ENCODE results near the gene IL23R. TPM values are rescaled to one million over a fixed set of nuclear protein-coding genes. Genes with fewer than 3 reads are reported as not detected.

IL23R gene
- total RNA-seq, 2 experiments from 2014 or later, result 0.08 to 0.14 TPM

GRCh38 chr1:67120855-67121619 is 45.2 kb upstream of the IL23R start:
- ChIA-PET CTCF (no interaction called here), POLR2A (no interaction called here)
- no peak for ATAC-seq (ENCODE audit: poor library complexity)
- H3K27me3 ChIP-seq (ENCODE audit: control insufficient read depth in 1 of 2, insufficient read depth in 2 of 2, low read length in 2 of 2), result no peaks in the 10 kb centered on the region
- peaks cover 2% of the 10 kb centered on the region for H3K4me1 ChIP-seq (ENCODE audit: insufficient read depth, low read length)
- no peak overlapping the region for H3K27ac ChIP-seq (ENCODE audit: low read depth in 1 of 2, low read length in 2 of 2)
- intact Hi-C loops (cut with DNase I, micrococcal nuclease), result no loop called here
- no peaks in the 10 kb centered on the region for H3K27me3 Mint-ChIP-seq
- DNase-seq, result no peak
- H3K4me1 Mint-ChIP-seq (ENCODE audit: low read depth), result peaks cover 12% of the 10 kb centered on the region
- no peaks in the 10 kb centered on the region for H3K36me3 Mint-ChIP-seq (ENCODE audit: low read depth)
- H3K36me3 ChIP-seq (ENCODE audit: insufficient read depth, low read length), result no peaks in the 10 kb centered on the region
- no peak overlapping the region for H3K4me3 Mint-ChIP-seq
- no peaks in the 10 kb centered on the region for H3K9me3 Mint-ChIP-seq
- H3K4me3 ChIP-seq (ENCODE audit: low read length), result no peak overlapping the region
- no peak for TF ChIP-seq CTCF (IDR thresholded peaks at IDR 0.05)
- H3K9me3 ChIP-seq (ENCODE audit: control insufficient read depth in 1 of 2, insufficient read depth in 1 of 2, low read length in 2 of 2), result no peaks in the 10 kb centered on the region
- no peak overlapping the region for H3K27ac Mint-ChIP-seq

GRCh38 chr1:67124455-67124854 is 41.8 kb upstream of the IL23R start:
- Mint-ChIP-seq H3K4me3 (no peak overlapping the region), H3K9me3 (no peaks in the 10 kb centered on the region), H3K36me3 (ENCODE audit: low read depth) (no peaks in the 10 kb centered on the region), H3K4me1 (ENCODE audit: low read depth) (no peaks in the 10 kb centered on the region), H3K27me3 (no peaks in the 10 kb centered on the region), H3K27ac (no peak overlapping the region)
- Histone ChIP-seq H3K27me3 (ENCODE audit: control insufficient read depth in 1 of 2, insufficient read depth in 2 of 2, low read length in 2 of 2) (no peaks in the 10 kb centered on the region), H3K4me3 (ENCODE audit: low read length) (no peak overlapping the region), H3K9me3 (ENCODE audit: control insufficient read depth in 1 of 2, insufficient read depth in 1 of 2, low read length in 2 of 2) (no peaks in the 10 kb centered on the region), H3K27ac (ENCODE audit: low read depth in 1 of 2, low read length in 2 of 2) (no peak overlapping the region), H3K36me3 (ENCODE audit: insufficient read depth, low read length) (no peaks in the 10 kb centered on the region), H3K4me1 (ENCODE audit: insufficient read depth, low read length) (no peaks in the 10 kb centered on the region)
- DNase-seq (no peak), ATAC-seq (ENCODE audit: poor library complexity) (no peak)
- ChIA-PET POLR2A (no interaction called here), CTCF (no interaction called here)
- intact Hi-C loops (cut with DNase I, micrococcal nuclease), result no loop called here
- no peak for TF ChIP-seq CTCF (IDR thresholded peaks at IDR 0.05)

GRCh38 chr1:67126111-67126746 is 40.0 kb upstream of the IL23R start:
- CTCF ChIA-PET, result interaction anchor here (1.3 kb wide), 1 partner anchor 13 kb away, joined by 4 read pairs; no protein-coding TSS in a partner anchor
- no peak for TF ChIP-seq CTCF (IDR thresholded peaks at IDR 0.05)
- H3K4me3 Mint-ChIP-seq, result no peak overlapping the region

More at GRCh38 chr1:67126111-67126746, 40.0 kb upstream of the IL23R start:
- H3K27me3 ChIP-seq (ENCODE audit: control insufficient read depth in 1 of 2, insufficient read depth in 2 of 2, low read length in 2 of 2), result no peaks in the 10 kb centered on the region
- H3K36me3 ChIP-seq (ENCODE audit: insufficient read depth, low read length), result no peaks in the 10 kb centered on the region
- H3K27ac Mint-ChIP-seq, result no peak overlapping the region
- no peaks in the 10 kb centered on the region for H3K4me1 ChIP-seq (ENCODE audit: insufficient read depth, low read length)
- intact Hi-C loops (cut with DNase I, micrococcal nuclease), result no loop called here
- POLR2A ChIA-PET, result interaction anchor here (0.7 kb wide), 1 partner anchor 558 kb away, joined by 3 read pairs; no protein-coding TSS in a partner anchor
- H3K36me3 Mint-ChIP-seq (ENCODE audit: low read depth), result no peaks in the 10 kb centered on the region
- no peak overlapping the region for H3K27ac ChIP-seq (ENCODE audit: low read depth in 1 of 2, low read length in 2 of 2)
- no peak overlapping the region for H3K4me3 ChIP-seq (ENCODE audit: low read length)
- DNase-seq (no peak), ATAC-seq (ENCODE audit: poor library complexity) (no peak)
- H3K27me3 Mint-ChIP-seq, result no peaks in the 10 kb centered on the region
- no peaks in the 10 kb centered on the region for H3K4me1 Mint-ChIP-seq (ENCODE audit: low read depth)
- no peaks in the 10 kb centered on the region for H3K9me3 ChIP-seq (ENCODE audit: control insufficient read depth in 1 of 2, insufficient read depth in 1 of 2, low read length in 2 of 2)
- no peaks in the 10 kb centered on the region for H3K9me3 Mint-ChIP-seq
